Measurements from ENCODE around the gene USH2A.
"Not testable (repeated sequence)": the region's sequence is repeated elsewhere in the genome, so short reads cannot be mapped to it uniquely, and the experiment has no call there.

USH2A gene

GRCh38 chr1:216410026-216410425 lies 13.2 kb downstream of the USH2A start:
- no peak for DNase-seq (ENCODE audit: low spot score)

GRCh38 chr1:216390956-216391355 lies 32.3 kb downstream of the USH2A start:
- no peak for DNase-seq (ENCODE audit: low spot score)

GRCh38 chr1:216389774-216390173 lies 33.5 kb downstream of the USH2A start:
- no peak for DNase-seq (ENCODE audit: low spot score)

- DNase-seq (ENCODE audit: low spot score), result no peak
Observed at GRCh38 chr1:216388558-216388957, 34.7 kb downstream of the USH2A start.

DNA sequence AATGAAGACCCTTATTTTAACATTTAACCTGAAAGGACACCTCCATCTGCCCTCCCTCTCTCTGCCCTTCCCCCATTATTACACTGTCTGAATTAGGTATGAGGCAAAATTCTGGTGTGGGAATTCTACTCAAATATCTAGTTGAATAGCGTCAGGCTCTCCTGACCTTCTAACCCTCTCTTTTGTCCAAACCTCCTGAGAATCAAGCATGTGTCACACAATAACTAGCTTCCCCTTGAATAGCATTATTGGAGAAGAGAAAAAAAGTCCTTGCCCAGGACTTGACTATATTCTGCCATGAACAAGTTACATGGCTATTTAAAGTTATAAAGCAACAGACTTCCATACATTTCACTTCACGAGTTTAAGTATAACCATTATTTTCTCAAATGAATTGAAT lies 35.5 kb downstream of the USH2A start:
- DNase-seq (ENCODE audit: low spot score), result no peak

- no peak for DNase-seq (ENCODE audit: low spot score)
Observed at GRCh38 chr1:216379441-216379840, 43.8 kb downstream of the USH2A start.

- no peak for DNase-seq (ENCODE audit: low spot score)
Observed at GRCh38 chr1:216368249-216368648, 55.0 kb downstream of the USH2A start.

GRCh38 chr1:216366979-216367378 lies 56.3 kb downstream of the USH2A start:
- DNase-seq (ENCODE audit: low spot score), result no peak

DNA sequence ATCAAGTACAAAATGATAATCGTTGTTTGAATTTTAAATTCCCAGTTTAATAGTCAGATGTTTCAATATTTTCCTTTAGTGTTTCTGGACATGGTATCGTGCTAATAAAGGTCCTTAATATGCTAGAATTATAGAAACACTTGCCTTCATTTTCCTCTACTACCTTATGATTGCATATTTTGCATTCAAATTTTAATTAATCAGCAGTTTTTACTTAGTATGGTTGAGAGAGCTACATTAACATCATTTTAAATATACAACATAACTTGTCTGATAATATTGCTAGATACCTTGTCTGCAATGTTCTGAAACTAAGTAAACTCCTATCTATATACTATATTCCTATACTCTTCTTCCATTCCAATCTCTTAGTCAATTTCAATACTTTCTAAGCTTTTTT lies 66.3 kb downstream of the USH2A start:
- DNase-seq (ENCODE audit: low spot score), result no peak

- DNase-seq (ENCODE audit: low spot score), result no peak
Observed at GRCh38 chr1:216350186-216350585, 73.1 kb downstream of the USH2A start.

DNA sequence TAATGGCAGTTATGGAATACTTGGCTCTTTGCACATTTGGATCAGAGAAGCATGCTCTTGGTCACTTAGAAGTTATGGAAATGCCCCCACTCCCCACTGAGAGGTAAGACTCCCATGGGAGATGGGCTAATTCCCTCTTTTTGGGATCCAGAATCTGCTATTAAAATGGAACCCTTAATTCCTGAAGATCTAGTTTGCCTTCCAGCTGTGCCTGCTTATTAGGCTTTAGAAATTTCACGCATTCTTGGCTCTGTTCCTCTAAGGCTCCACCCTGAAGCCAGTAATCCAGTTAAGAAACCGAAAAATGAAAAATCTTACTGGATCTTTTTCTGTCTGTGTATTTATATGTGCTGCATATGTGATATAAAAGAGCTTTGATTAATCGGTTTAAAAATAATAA lies 76.7 kb downstream of the USH2A start:
- DNase-seq (ENCODE audit: low spot score), result no peak

GRCh38 chr1:216340542-216340941 lies 82.7 kb downstream of the USH2A start:
- not testable (repeated sequence) for DNase-seq (ENCODE audit: low spot score)

- DNase-seq (ENCODE audit: low spot score), result no peak
Observed at GRCh38 chr1:216332462-216332861, 90.8 kb downstream of the USH2A start.

DNA sequence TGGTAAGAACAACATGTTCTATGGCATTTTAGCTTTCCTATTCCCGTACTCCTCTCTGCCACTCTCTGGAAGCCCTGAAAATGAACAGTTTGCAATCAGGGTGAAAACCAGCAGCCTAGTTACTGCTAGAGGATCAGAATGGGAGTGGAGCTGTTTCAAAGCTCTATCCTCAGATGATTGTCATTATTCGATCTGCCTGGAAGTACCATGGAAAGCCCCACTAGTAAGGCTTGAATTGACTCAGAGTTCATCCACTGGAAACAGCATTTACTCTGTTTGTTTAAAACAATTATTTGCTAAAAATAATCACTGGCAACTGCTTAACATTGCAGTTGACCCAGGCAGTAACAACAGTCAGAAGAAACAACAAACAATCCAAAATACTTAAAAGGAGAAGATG lies 91.2 kb downstream of the USH2A start:
- no peak for DNase-seq (ENCODE audit: low spot score)

DNA sequence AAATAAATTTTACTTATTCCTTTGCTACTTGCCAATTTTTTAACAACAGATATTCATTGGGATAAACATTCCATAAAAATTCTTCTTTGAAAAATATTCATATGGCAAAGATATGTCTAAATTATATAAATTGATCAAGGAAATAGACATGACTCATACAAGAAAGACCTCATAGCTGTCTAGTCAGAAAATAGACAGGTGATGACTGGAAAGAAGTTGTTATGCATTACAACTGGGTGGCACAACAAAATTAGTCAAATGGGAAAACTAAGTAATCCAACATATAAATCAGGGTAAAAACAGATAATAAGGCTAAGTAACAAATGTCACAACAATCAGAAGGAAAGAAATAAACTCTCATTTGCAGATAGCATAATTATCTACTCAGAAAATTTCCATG lies 92.0 kb downstream of the USH2A start:
- no peak for DNase-seq (ENCODE audit: low spot score)

DNA sequence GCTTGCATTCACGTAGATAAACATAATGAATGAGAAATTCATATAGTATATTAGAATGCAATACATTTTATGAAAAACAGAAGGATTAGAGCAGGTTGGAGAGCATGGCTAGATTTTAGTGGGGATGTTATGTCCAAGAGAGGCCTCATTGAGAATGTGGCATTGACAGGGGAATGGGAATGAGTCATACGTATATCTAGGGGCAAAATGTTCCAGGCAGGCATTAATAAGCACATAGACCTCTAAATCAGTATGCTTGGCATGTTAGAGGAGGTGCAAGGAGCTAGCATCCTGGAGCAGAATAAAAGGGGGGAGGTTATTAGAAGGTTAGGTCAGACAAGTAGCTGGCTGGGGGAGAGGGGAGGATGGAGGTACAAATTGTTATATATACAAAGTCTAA lies 93.0 kb downstream of the USH2A start:
- no peak for DNase-seq (ENCODE audit: low spot score)

DNA sequence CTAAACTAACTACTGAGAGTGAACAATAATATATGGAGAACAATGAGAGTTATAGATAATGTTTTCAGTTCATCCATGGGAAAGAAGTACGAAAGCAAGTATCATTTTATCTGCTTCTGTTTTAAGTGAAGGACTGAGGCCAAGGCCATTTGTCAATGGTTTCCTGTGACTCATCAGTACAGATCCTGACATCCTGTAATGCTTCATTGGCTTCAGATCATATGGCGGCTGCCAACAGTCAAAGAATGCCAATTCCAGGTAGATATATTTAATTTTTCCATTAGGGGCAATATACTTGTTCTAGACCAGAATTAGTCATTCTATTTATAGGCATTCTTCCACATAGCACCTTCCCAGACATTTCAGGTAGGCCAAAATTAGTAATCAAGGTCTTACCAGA lies 97.3 kb downstream of the USH2A start:
- no peak for DNase-seq (ENCODE audit: low spot score)

- DNase-seq (ENCODE audit: low spot score), result no peak
Observed at GRCh38 chr1:216325336-216325735, 97.9 kb downstream of the USH2A start.

GRCh38 chr1:216323344-216323743 lies 99.9 kb downstream of the USH2A start:
- DNase-seq (ENCODE audit: low spot score), result no peak

- DNase-seq (ENCODE audit: low spot score), result no peak
Observed at GRCh38 chr1:216314379-216315095, 108.7 kb downstream of the USH2A start.

GRCh38 chr1:216310776-216311175 lies 112.5 kb downstream of the USH2A start:
- no peak for DNase-seq (ENCODE audit: low spot score)

GRCh38 chr1:216306830-216307229 lies 116.4 kb downstream of the USH2A start:
- DNase-seq (ENCODE audit: low spot score), result no peak

DNA sequence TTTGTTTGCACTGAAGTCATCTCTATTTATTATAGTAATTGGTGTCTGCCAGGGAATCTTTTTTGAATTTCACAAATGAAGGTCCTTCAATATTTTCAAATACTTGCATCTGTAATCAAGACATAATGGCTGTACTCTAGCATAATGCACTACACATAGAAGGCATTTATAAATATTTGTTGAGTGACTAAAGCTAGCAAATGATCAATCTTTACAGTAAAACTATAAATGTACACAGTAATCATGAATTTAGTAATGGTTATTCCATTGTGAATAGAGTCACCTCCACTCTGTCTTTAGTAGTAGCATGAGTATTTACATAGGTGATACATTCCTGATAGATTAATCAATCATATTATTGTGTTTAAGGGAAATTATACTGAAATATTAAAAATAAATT lies 119.6 kb downstream of the USH2A start:
- DNase-seq (ENCODE audit: low spot score), result no peak

- no peak for DNase-seq (ENCODE audit: low spot score)
Observed at GRCh38 chr1:216293683-216294082, 129.6 kb downstream of the USH2A start.

GRCh38 chr1:216290074-216290473 lies 133.2 kb downstream of the USH2A start:
- DNase-seq (ENCODE audit: low spot score), result no peak

Measured in AG08395 (cell line).